H1 (cell line): ENCODE results near the gene DHH. TPM values are rescaled to one million over a fixed set of nuclear protein-coding genes. Genes with fewer than 3 reads are reported as not detected.

Experiments
- CTCF ChIA-PET: fragments of 300-600 bp; sonication (Branson Sonifier 250); formaldehyde crosslinking; loops from one replicate; lab custom pipeline; 2021; ENCODE audit not compliant: partially characterized antibody; lab: Charles Lee
- POLR2A ChIA-PET: fragments of 300-600 bp; sonication (Branson Sonifier 250); formaldehyde crosslinking; loops from one replicate; lab custom pipeline; 2021; ENCODE audit warnings: inconsistent platforms; ENCODE audit not compliant: partially characterized antibody; lab: Charles Lee
- DNase-seq, 2 experiments: peaks; one replicate each; pipeline versions ENCODE4 v3.0.0 to v3.0.0-alpha.2; 2010 to 2022; ENCODE audit warnings: low spot score in 2 of 2, low read depth in 1 of 2, mixed read lengths in 1 of 2
- FAIRE-seq: peaks from 2 replicates; lab custom pipeline; 2011; peaks lifted over from hg19 to GRCh38; lab: Jason Lieb, UNC
- H2AFZ ChIP-seq: 2 replicates; pipeline ENCODE4 v1.8.1; 2012; ENCODE audit warnings: low read length, inconsistent platforms
- H2AK5ac ChIP-seq: 2 replicates; pipeline ENCODE4 v1.6.1; 2013; ENCODE audit warnings: low read depth, low read length
- H2BK120ac ChIP-seq: replicated peaks from 2 replicates; pipeline ENCODE3; 2013; ENCODE audit warnings: low read depth, low read length, inconsistent platforms
- H2BK12ac ChIP-seq: 2 replicates; pipeline ENCODE4 v1.6.1; 2013; ENCODE audit warnings: low read depth, low read length
- H2BK15ac ChIP-seq: 2 replicates; pipeline ENCODE4 v1.6.1; 2013; ENCODE audit warnings: low read length
- H2BK20ac ChIP-seq: 2 replicates; pipeline ENCODE4 v1.6.1; 2013; ENCODE audit warnings: low read length
- H2BK5ac ChIP-seq: 2 replicates; pipeline ENCODE4 v1.6.1; 2013; ENCODE audit warnings: low read depth, low read length
- H3K14ac ChIP-seq: 2 replicates; pipeline ENCODE4 v1.6.1; 2013; ENCODE audit warnings: inconsistent platforms; ENCODE audit not compliant: insufficient read length
- H3K18ac ChIP-seq: 2 replicates; pipeline ENCODE4 v1.6.1; 2013; ENCODE audit warnings: low read length; ENCODE audit errors: extremely low read depth
- H3K23ac ChIP-seq: 2 replicates; pipeline ENCODE4 v1.6.1; 2013; ENCODE audit warnings: inconsistent platforms; ENCODE audit not compliant: insufficient read length
- H3K23me2 ChIP-seq: 2 replicates; pipeline ENCODE4 v1.6.1; 2013; ENCODE audit warnings: low read depth, low read length
- H3K27ac ChIP-seq: 2 replicates; pipeline ENCODE4 v1.6.1; 2011; ENCODE audit warnings: low read depth, low read length, inconsistent platforms
- H3K27me3 ChIP-seq, 4 experiments: replicated peaks in 1 of 4; 1 replicate in 1 of 4; 2 replicates in 3 of 4; pipeline versions ENCODE4 v1.6.1 to v1.8.1; 2011 to 2013; ENCODE audit warnings: low read length in 3 of 4, mild to moderate bottlenecking in 3 of 4, inconsistent platforms in 2 of 4, mixed read lengths in 2 of 4, moderate library complexity in 1 of 4; ENCODE audit not compliant: control insufficient read depth in 3 of 4, insufficient read depth in 3 of 4; ENCODE audit errors: extremely low read depth in 1 of 4
- H3K36me3 ChIP-seq, 4 experiments: 2 replicates each; pipeline versions ENCODE4 v1.6.1 to v1.8.1; 2011 to 2013; ENCODE audit warnings: mild to moderate bottlenecking in 4 of 4, low read length in 3 of 4, moderate library complexity in 2 of 4, control low read depth in 1 of 4, inconsistent platforms in 1 of 4; ENCODE audit not compliant: insufficient read depth in 4 of 4, control insufficient read depth in 2 of 4
- H3K4ac ChIP-seq: replicated peaks from 2 replicates; pipeline ENCODE3; 2013; ENCODE audit warnings: low read length, low read depth, mixed read lengths, inconsistent platforms; ENCODE audit not compliant: insufficient read length
- H3K4me1 ChIP-seq, 4 experiments: replicated peaks in 1 of 4; 1 replicate in 1 of 4; 2 replicates in 3 of 4; pipeline versions ENCODE4 v1.6.1 to v1.8.1; 2011 to 2013; ENCODE audit warnings: low read length in 3 of 4, inconsistent platforms in 2 of 4, mixed read lengths in 1 of 4; ENCODE audit not compliant: insufficient read depth in 4 of 4, control insufficient read depth in 3 of 4
- H3K4me2 ChIP-seq, 2 experiments: 2 replicates each; pipeline versions ENCODE4 v1.6.1 to v1.8.1; 2011 to 2013; ENCODE audit warnings: low read depth in 2 of 2, low read length in 2 of 2, control low read depth in 1 of 2, inconsistent platforms in 1 of 2, mild to moderate bottlenecking in 1 of 2; ENCODE audit not compliant: insufficient read depth in 1 of 2
- H3K4me3 ChIP-seq, 4 experiments: fragments of 200-600, 300-600 bp in 1 of 4; sonication (generic), shearing (Covaris generic), sonication (Bioruptor Twin) in 1 of 4; 2 replicates each; pipeline versions ENCODE4 v1.5.1 to v1.8.1; 2011 to 2016; ENCODE audit warnings: low read length in 4 of 4, low read depth in 3 of 4, control low read depth in 2 of 4, inconsistent platforms in 2 of 4, mild to moderate bottlenecking in 2 of 4, mixed read lengths in 1 of 4, moderate library complexity in 1 of 4; ENCODE audit not compliant: insufficient read depth in 2 of 4; ENCODE audit errors: extremely low read depth in 1 of 4
- H3K56ac ChIP-seq: replicated peaks from 2 replicates; pipeline ENCODE3; 2013; ENCODE audit warnings: low read depth, mild to moderate bottlenecking, mixed read lengths, low read length, inconsistent platforms; ENCODE audit not compliant: insufficient read length
- H3K79me1 ChIP-seq: 2 replicates; pipeline ENCODE4 v1.6.1; 2013; ENCODE audit warnings: low read depth, low read length, control low read depth
- H3K79me2 ChIP-seq, 2 experiments: 2 replicates each; pipeline versions ENCODE4 v1.6.1 to v1.8.1; 2012 to 2013; ENCODE audit warnings: low read length in 2 of 2, mild to moderate bottlenecking in 2 of 2, inconsistent platforms in 1 of 2; ENCODE audit not compliant: insufficient read depth in 2 of 2, control insufficient read depth in 1 of 2
- H3K9ac ChIP-seq, 4 experiments: replicated peaks in 1 of 4; 1 replicate in 1 of 4; 2 replicates in 3 of 4; pipeline versions ENCODE4 v1.6.1 to v1.8.1; 2011 to 2013; ENCODE audit warnings: low read depth in 3 of 4, low read length in 3 of 4, control low read depth in 2 of 4, mild to moderate bottlenecking in 2 of 4, moderate library complexity in 2 of 4, inconsistent platforms in 1 of 4; ENCODE audit errors: extremely low read depth in 1 of 4
- H3K9me3 ChIP-seq, 2 experiments: 2 replicates each; pipeline versions ENCODE4 v1.6.1 to v1.8.1; 2012 to 2013; ENCODE audit warnings: mild to moderate bottlenecking in 2 of 2, moderate library complexity in 2 of 2, control low read depth in 1 of 2, inconsistent platforms in 1 of 2, low read depth in 1 of 2, low read length in 1 of 2, mixed read lengths in 1 of 2; ENCODE audit not compliant: insufficient read depth in 2 of 2
- H4K20me1 ChIP-seq, 2 experiments: replicated peaks in 1 of 2; 2 replicates each; pipeline versions ENCODE3 to v1.8.1; 2011 to 2013; ENCODE audit warnings: inconsistent platforms in 2 of 2, low read length in 2 of 2, mild to moderate bottlenecking in 1 of 2; ENCODE audit not compliant: insufficient read depth in 2 of 2, control insufficient read depth in 1 of 2
- H4K5ac ChIP-seq: 2 replicates; pipeline ENCODE4 v1.6.1; 2013; ENCODE audit warnings: low read length, low read depth, mixed read lengths, inconsistent platforms; ENCODE audit not compliant: insufficient read length
- H4K8ac ChIP-seq: 2 replicates; pipeline ENCODE4 v1.8.0; 2013; ENCODE audit warnings: mild to moderate bottlenecking, moderate library complexity, low read length, inconsistent platforms; ENCODE audit not compliant: insufficient read depth; ENCODE audit errors: extremely low read depth
- H4K91ac ChIP-seq: replicated peaks from 2 replicates; pipeline ENCODE3; 2013; ENCODE audit warnings: low read length, mixed read lengths, inconsistent platforms; ENCODE audit not compliant: insufficient read length
- BRCA1 ChIP-seq: IDR thresholded peaks from 2 replicates; pipeline ENCODE4 v1.6.1; 2012; ENCODE audit warnings: low read depth, low read length, improper control_type of control experiment
- CHD2 ChIP-seq: IDR thresholded peaks from 2 replicates; pipeline ENCODE4 v1.6.1; 2012; ENCODE audit warnings: low read length, improper control_type of control experiment
- EZH2 ChIP-seq: fragments of 200-600 bp; sonication (generic); IDR thresholded peaks from 2 replicates; pipeline ENCODE4 v1.7.1; 2012; ENCODE audit warnings: low read depth, mild to moderate bottlenecking, moderate library complexity, low read length, inconsistent platforms; ENCODE audit not compliant: severe bottlenecking
- JUN ChIP-seq: IDR thresholded peaks from 2 replicates; pipeline ENCODE4 v1.6.1; 2011; ENCODE audit warnings: low read depth, mild to moderate bottlenecking, improper control_type of control experiment, low read length
- KDM4A ChIP-seq: IDR thresholded peaks from one replicate; pipeline ENCODE4 v1.7.1; 2012; ENCODE audit warnings: low read depth, mild to moderate bottlenecking, moderate library complexity, low read length, inconsistent platforms; ENCODE audit not compliant: severe bottlenecking
- POU5F1 ChIP-seq: IDR thresholded peaks from 2 replicates; pipeline ENCODE4 v1.6.1; 2011; ENCODE audit warnings: low read depth, mild to moderate bottlenecking, low read length, moderate library complexity
- RAD21 ChIP-seq, 2 experiments: IDR thresholded peaks in 1 of 2; conservative IDR thresholded peaks in 1 of 2; 2 replicates each; pipeline ENCODE4 v1.6.1; 2011; ENCODE audit warnings: low read depth in 2 of 2, low read length in 2 of 2, improper control_type of control experiment in 1 of 2, inconsistent platforms in 1 of 2, mild to moderate bottlenecking in 1 of 2, moderate library complexity in 1 of 2
- RFX5 ChIP-seq: IDR thresholded peaks from 2 replicates; pipeline ENCODE4 v1.6.1; 2011; ENCODE audit warnings: low read depth, low read length, improper control_type of control experiment, borderline replicate concordance
- SUZ12 ChIP-seq: fragments of 200-600 bp; sonication (generic); IDR thresholded peaks from 2 replicates; pipeline ENCODE4 v1.6.1; 2012; ENCODE audit warnings: mild to moderate bottlenecking, inconsistent platforms, low read length, moderate library complexity, mixed read lengths
- WGBS, 2 experiments: shearing (Covaris generic) in 1 of 2; methylation state at CpG; one replicate each; pipeline versions ENCODE4 v1.1.6 to v1.1.7; 2013 to 2015; ENCODE audit warnings: low lambda C conversion rate in 2 of 2, mixed read lengths in 2 of 2, inconsistent platforms in 1 of 2, low coverage in 1 of 2, missing lambda C conversion rate in 1 of 2; ENCODE audit not compliant: insufficient replicate concordance in 2 of 2, insufficient coverage in 1 of 2, insufficient read length in 1 of 2; ENCODE audit errors: extremely low coverage in 1 of 2, missing lambda C conversion rate in 1 of 2; 5-methylcytosine and 5-hydroxymethylcytosine counted together
- polyA plus RNA-seq, 7 experiments: library from polyadenylated mRNA; depleted of rRNA in 3 of 7; stranded (reverse) in 5 of 7; unstranded in 2 of 7; fragments of >200 nt in 5 of 7; fragments of 200-250 nt in 2 of 7; gene quantifications; 1 replicate in 5 of 7; 2 replicates in 1 of 7; 4 replicates in 1 of 7; pipeline versions ENCODE4 v1.2.1 to v1.2.3, GENCODE V29; 2011 to 2013; ENCODE audit warnings: missing spikeins in 2 of 7, mixed read lengths in 2 of 7
- total RNA-seq: library from RNA; stranded (reverse); fragmentation: NEBNext Ultra II Directional; extraction: Animal tissue kit (Norgen Biotek cat#: 25700); gene quantifications from 2 replicates; pipeline ENCODE4 v1.2.1, GENCODE V29; 2021
- TF ChIP-seq, protein P1 (sequence below): IDR thresholded peaks from 2 replicates; pipeline ENCODE4 v1.6.1; 2012; ENCODE audit warnings: low read length, inconsistent platforms

Gene DHH
- total and polyA plus RNA-seq, 2 of the 8 experiments (the other 6 are each of a cell fraction or from before 2014, with no cell fraction given), result 0.03 to 0.11 TPM

DNA sequence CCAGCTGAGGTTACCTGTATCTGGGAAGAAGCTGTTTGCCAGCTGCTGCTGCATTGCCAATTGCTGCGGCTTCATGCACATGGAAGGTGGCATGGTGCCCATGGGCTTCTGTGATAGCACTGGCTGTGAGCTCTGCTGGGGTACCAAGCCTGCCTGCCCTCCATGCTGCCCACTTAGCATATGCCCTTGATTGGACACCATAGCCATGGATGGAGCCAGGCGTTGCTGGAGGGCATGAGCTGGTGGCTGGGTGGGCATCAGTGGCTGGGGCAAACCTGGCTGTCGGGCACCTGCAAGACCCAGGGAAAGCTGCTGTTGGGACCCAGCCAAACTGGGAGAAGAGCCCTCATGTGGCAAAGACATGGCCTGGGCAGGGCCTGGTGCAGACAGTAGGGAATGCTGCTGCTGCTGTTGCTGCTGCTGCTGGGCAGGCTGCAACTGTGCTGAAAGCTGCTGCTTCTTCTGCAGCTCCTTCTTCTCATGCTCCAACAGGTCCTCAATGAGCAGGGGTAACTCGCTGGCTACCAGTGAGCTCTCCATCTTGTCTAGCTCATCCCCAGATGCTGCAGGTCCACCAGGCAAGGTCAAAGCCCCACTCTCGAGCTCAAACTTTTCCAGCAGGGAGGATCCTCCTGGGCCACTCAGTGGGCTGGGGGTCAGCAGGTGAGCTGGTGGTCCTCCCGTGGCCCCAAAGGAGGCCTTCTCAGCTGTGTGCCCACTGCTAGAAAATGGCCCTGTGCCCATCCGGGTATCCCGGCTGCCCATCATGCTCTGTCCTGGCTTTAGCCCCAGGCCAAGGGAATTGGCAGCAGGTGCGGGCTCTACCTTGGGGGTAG is 57.3 kb downstream of the DHH start:
- H3K79me2 ChIP-seq, result no peaks in the 10 kb centered on the region
- H3K9ac ChIP-seq, result no peak overlapping the region
- no peaks in the 10 kb centered on the region; the same call in none of the 2 replicates for H3K79me1 ChIP-seq
- H4K91ac ChIP-seq, result no peak overlapping the region
- no peak overlapping the region for H3K23ac ChIP-seq
- H2BK120ac ChIP-seq, result no peak overlapping the region
- DNase-seq (no peak), FAIRE-seq (no peak)
- H2BK12ac ChIP-seq, result no peak overlapping the region
- no peak overlapping the region for H3K4me3 ChIP-seq
- H2BK5ac ChIP-seq, result no peak overlapping the region
- H3K14ac ChIP-seq, result no peak overlapping the region
- no peak overlapping the region for H4K5ac ChIP-seq
- 96% methylated on average over 9 of the region's 9 CpGs; no CpG with 5 or more reads in 1 of the 2 experiments for WGBS, 2 experiments
- no peak overlapping the region for H3K18ac ChIP-seq
- H2AK5ac ChIP-seq, result no peak overlapping the region
- H4K20me1 ChIP-seq, result peaks cover 7 to 20% of the 10 kb centered on the region in 2 experiments
- no peak overlapping the region for H2BK20ac ChIP-seq
- H3K27me3 ChIP-seq, result no peaks in the 10 kb centered on the region
- H3K4ac ChIP-seq, result no peak overlapping the region
- no peak overlapping the region for H3K27ac ChIP-seq
- peaks cover 51 to 89% (median 81%) of the 10 kb centered on the region in 4 experiments for H3K36me3 ChIP-seq
- no peaks in the 10 kb centered on the region for H3K9me3 ChIP-seq
- no peaks in the 10 kb centered on the region for H3K23me2 ChIP-seq
- no peak overlapping the region for H2BK15ac ChIP-seq
- no peak overlapping the region for H4K8ac ChIP-seq
- H3K4me1 ChIP-seq, result no peaks in the 10 kb centered on the region
- no peak overlapping the region for H2AFZ ChIP-seq
- H3K56ac ChIP-seq, result no peak overlapping the region
- no peak overlapping the region for H3K4me2 ChIP-seq
- CTCF ChIA-PET, result interaction anchor here (0.5 to 12.2 kb wide), 13 partner anchors 9 to 322 kb away, joined by 3 to 126 read pairs (median 3); partner anchors contain the start of gene DDN
- POLR2A ChIA-PET, result interaction anchor here (0.6 to 22.2 kb wide), 11 partner anchors 3 to 403 kb away, joined by 3 to 339 read pairs (median 4); partner anchors contain the start of genes KMT2D, PRKAG1 and TUBA1B
- TF ChIP-seq KDM4A (no peak), RFX5 (no peak), BRCA1 (no peak), CHD2 (no peak), EZH2 (no peak), SUZ12 (no peak), JUN (no peak), RAD21 (IDR thresholded peaks at IDR 0.05 in 1 of 2, conservative IDR thresholded peaks at IDR 0.05 in 1 of 2; ENCODE audit: low read depth in 2 of 2, low read length in 2 of 2) (no peak), POU5F1 (no peak)
- TF ChIP-seq, protein P1, sequence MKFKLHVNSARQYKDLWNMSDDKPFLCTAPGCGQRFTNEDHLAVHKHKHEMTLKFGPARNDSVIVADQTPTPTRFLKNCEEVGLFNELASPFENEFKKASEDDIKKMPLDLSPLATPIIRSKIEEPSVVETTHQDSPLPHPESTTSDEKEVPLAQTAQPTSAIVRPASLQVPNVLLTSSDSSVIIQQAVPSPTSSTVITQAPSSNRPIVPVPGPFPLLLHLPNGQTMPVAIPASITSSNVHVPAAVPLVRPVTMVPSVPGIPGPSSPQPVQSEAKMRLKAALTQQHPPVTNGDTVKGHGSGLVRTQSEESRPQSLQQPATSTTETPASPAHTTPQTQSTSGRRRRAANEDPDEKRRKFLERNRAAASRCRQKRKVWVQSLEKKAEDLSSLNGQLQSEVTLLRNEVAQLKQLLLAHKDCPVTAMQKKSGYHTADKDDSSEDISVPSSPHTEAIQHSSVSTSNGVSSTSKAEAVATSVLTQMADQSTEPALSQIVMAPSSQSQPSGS, result no peak
